ENCODE measurements around the gene RASA3. TPM values are rescaled to one million over a fixed set of nuclear protein-coding genes. Genes with fewer than 3 reads are reported as not detected.

RASA3 gene
- total RNA-seq, 1 experiment from 2014 or later = 9.1 TPM

DNA sequence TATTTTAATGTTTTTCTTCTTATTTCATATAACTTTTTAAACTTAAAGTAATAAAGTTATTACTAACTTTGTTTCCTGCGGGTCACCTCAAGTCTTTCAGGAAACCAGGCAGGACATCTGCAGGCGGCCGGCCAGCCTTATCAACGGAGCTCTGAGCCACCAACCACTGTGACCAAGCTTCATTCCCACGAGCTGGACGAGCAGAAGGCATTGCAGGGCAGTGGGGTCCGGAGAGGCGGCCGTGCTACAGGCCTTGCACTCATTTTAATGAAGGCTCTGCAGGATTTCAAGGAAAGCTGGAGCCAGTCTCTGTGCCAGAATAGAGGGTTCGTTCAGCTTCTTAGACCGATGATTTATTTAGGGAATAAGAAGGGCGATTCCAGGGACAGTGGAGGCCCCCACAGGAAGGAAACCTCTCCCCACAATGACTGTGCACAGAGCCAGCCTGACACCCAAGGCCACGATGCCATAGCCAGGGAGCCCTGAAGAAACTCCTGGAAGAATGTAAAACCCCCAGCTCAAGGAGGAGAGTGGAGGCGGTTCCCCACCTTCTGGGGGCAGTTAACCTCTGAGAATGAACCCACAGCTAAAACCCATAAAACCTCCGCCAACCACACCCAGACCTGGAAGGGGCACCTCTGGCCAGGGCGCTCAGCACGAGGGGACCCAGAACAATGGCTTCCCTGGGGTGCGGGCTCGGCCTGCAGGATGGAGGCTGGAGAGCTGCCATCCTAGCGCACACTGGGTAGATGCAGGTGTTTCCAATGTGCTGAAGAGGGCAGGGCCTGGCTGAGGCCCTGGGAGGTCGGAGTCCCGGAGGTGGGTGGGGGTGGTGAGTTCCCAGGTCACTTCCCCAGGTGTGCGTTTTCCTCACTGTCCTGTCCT lies 75.0 kb downstream of the RASA3 start:
- Mint-ChIP-seq H3K27ac (ENCODE audit: low read depth, unreplicated experiment) (no peak overlapping the region), H3K36me3 (ENCODE audit: insufficient read depth, unreplicated experiment) (no peaks in the 10 kb centered on the region), H3K9me3 (ENCODE audit: unreplicated experiment) (no peaks in the 10 kb centered on the region), H3K4me3 (ENCODE audit: unreplicated experiment) (no peak overlapping the region), H3K27me3 (ENCODE audit: insufficient read depth, unreplicated experiment) (no peaks in the 10 kb centered on the region), H3K4me1 (ENCODE audit: insufficient read depth, unreplicated experiment) (no peaks in the 10 kb centered on the region)
- no TSS peak for BruUV-seq (replicated peaks)
- no peak for DNase-seq (ENCODE audit: unreplicated experiment)
- ChIA-PET CTCF (interaction anchor here (0.6 kb wide), 1 partner anchor 42 kb away, joined by 4 read pairs; no protein-coding TSS in a partner anchor), POLR2A (no interaction called here)
- TF ChIP-seq, protein P1, sequence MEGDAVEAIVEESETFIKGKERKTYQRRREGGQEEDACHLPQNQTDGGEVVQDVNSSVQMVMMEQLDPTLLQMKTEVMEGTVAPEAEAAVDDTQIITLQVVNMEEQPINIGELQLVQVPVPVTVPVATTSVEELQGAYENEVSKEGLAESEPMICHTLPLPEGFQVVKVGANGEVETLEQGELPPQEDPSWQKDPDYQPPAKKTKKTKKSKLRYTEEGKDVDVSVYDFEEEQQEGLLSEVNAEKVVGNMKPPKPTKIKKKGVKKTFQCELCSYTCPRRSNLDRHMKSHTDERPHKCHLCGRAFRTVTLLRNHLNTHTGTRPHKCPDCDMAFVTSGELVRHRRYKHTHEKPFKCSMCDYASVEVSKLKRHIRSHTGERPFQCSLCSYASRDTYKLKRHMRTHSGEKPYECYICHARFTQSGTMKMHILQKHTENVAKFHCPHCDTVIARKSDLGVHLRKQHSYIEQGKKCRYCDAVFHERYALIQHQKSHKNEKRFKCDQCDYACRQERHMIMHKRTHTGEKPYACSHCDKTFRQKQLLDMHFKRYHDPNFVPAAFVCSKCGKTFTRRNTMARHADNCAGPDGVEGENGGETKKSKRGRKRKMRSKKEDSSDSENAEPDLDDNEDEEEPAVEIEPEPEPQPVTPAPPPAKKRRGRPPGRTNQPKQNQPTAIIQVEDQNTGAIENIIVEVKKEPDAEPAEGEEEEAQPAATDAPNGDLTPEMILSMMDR (IDR thresholded peaks at IDR 0.05; ENCODE audit: unreplicated experiment) = no peak
- intact Hi-C loops (cut with micrococcal nuclease) = no loop called here

- intact Hi-C loops (cut with micrococcal nuclease) = no loop called here
- no peak overlapping the region for H3K4me3 Mint-ChIP-seq (ENCODE audit: unreplicated experiment)
- ChIA-PET POLR2A (no interaction called here), CTCF (no interaction called here)
- BruUV-seq (replicated peaks) = no TSS peak
- H3K9me3 Mint-ChIP-seq (ENCODE audit: unreplicated experiment) = no peaks in the 10 kb centered on the region
- no peaks in the 10 kb centered on the region for H3K4me1 Mint-ChIP-seq (ENCODE audit: insufficient read depth, unreplicated experiment)
- H3K27ac Mint-ChIP-seq (ENCODE audit: low read depth, unreplicated experiment) = no peak overlapping the region
- H3K36me3 Mint-ChIP-seq (ENCODE audit: insufficient read depth, unreplicated experiment) = no peaks in the 10 kb centered on the region
- TF ChIP-seq, protein P1 (IDR thresholded peaks at IDR 0.05; ENCODE audit: unreplicated experiment) = no peak
- no peaks in the 10 kb centered on the region for H3K27me3 Mint-ChIP-seq (ENCODE audit: insufficient read depth, unreplicated experiment)
- DNase-seq (ENCODE audit: unreplicated experiment) = no peak
These were observed 76.0 kb downstream of the RASA3 start for GRCh38 chr13:114056205-114057013.

DNA sequence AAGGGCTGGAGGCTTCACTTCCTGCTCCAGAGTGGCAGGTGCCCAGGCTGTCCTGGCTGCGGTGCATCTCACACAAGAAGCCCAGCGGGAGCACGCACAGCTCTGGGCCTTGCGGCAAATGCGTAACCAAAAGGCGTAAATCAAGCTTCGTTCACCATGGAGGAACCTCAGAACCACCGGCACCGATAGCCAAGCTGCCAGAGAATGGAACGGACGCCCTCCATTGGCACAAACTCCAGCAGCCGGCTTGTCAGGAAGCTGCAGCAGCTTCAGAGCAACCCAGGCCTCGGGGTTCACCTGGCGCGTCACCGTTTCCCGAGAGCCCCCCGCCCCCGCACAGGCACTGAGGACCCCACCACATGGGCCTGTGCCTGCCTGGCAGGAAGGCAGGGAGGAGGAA lies 76.7 kb downstream of the RASA3 start:
- Mint-ChIP-seq H3K27me3 (ENCODE audit: insufficient read depth, unreplicated experiment) (no peaks in the 10 kb centered on the region), H3K4me3 (ENCODE audit: unreplicated experiment) (no peak overlapping the region), H3K36me3 (ENCODE audit: insufficient read depth, unreplicated experiment) (no peaks in the 10 kb centered on the region), H3K4me1 (ENCODE audit: insufficient read depth, unreplicated experiment) (no peaks in the 10 kb centered on the region), H3K9me3 (ENCODE audit: unreplicated experiment) (no peaks in the 10 kb centered on the region), H3K27ac (ENCODE audit: low read depth, unreplicated experiment) (no peak overlapping the region)
- intact Hi-C loops (cut with micrococcal nuclease) = no loop called here
- TF ChIP-seq, protein P1 (IDR thresholded peaks at IDR 0.05; ENCODE audit: unreplicated experiment) = no peak
- ChIA-PET POLR2A (interaction anchor here (0.5 kb wide), 1 partner anchor 8 kb away, joined by 3 read pairs; no protein-coding TSS in a partner anchor), CTCF (no interaction called here)
- BruUV-seq (replicated peaks) = no TSS peak
- no peak for DNase-seq (ENCODE audit: unreplicated experiment)

- POLR2A ChIA-PET = no interaction called here
- CTCF ChIA-PET = no interaction called here
- H3K27ac Mint-ChIP-seq (ENCODE audit: low read depth, unreplicated experiment) = no peak overlapping the region
- no peak for DNase-seq (ENCODE audit: unreplicated experiment)
- H3K36me3 Mint-ChIP-seq (ENCODE audit: insufficient read depth, unreplicated experiment) = no peaks in the 10 kb centered on the region
- no peaks in the 10 kb centered on the region for H3K27me3 Mint-ChIP-seq (ENCODE audit: insufficient read depth, unreplicated experiment)
- intact Hi-C loops (cut with micrococcal nuclease) = no loop called here
- no TSS peak for BruUV-seq (replicated peaks)
- H3K9me3 Mint-ChIP-seq (ENCODE audit: unreplicated experiment) = no peaks in the 10 kb centered on the region
- no peaks in the 10 kb centered on the region for H3K4me1 Mint-ChIP-seq (ENCODE audit: insufficient read depth, unreplicated experiment)
- TF ChIP-seq, protein P1 (IDR thresholded peaks at IDR 0.05; ENCODE audit: unreplicated experiment) = no peak
- no peak overlapping the region for H3K4me3 Mint-ChIP-seq (ENCODE audit: unreplicated experiment)
These were observed 77.5 kb downstream of the RASA3 start for GRCh38 chr13:114054830-114055439.

Data from MCF 10A (cell line).